HG02970 (cell line): ENCODE measurements around the gene KCNN4.
"Not testable (repeated sequence)": the region's sequence is repeated elsewhere in the genome, so short reads cannot be mapped to it uniquely, and the experiment has no call there.

ENCODE experiments used
- ATAC-seq: cut with Tn5 transposase; IDR thresholded peaks from one replicate; pipeline ENCODE4 v1.9.1; 2021; ENCODE audit warnings: mild to moderate bottlenecking, moderate library complexity, moderate number of reproducible peaks; ENCODE audit not compliant: unreplicated experiment, low FRiP score

The KCNN4 gene

DNA sequence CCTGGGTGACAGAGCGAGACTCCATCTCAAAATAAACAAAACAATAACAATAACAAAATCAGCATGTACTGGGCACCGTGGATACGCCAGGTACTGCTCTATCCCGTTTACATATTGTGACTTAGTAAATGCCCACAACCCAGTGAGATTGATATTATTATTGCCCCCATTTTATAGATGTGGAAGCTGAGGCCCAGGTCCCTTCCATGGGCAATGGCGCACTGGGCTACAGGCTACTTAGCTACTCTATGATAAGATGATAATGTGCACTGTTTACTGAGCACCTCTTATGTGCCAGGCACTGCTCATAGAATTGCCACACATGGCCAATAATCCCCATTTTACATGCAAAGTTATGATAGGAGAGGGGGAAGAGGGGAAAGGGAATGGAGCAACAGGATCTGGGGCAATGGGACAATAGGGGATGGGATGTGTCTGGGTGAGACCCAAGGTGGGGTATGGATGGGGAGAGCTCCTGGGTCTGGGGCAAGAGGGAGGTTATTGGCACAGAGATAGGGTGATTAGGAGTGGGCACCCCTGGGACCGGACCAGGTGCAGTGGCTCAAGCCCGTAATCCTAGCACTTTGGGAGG lies 5.4 kb downstream of the KCNN4 start:
- no peak for ATAC-seq

DNA sequence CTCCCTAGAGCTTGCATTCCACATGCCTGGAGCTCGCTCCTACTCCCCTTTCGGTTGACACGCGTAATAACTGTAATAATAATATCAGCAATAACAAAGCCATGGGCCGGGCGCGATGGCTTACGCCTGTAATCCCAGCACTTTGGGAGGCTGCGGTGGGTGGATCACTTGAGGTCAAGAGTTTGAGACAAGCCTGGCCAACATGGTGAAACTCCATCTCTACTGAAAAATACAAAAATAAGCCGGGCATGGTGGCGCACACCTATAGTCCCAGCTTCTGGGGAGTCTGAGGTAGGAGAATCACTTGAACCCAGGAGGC lies 5.9 kb downstream of the KCNN4 start:
- ATAC-seq = not testable (repeated sequence)

DNA sequence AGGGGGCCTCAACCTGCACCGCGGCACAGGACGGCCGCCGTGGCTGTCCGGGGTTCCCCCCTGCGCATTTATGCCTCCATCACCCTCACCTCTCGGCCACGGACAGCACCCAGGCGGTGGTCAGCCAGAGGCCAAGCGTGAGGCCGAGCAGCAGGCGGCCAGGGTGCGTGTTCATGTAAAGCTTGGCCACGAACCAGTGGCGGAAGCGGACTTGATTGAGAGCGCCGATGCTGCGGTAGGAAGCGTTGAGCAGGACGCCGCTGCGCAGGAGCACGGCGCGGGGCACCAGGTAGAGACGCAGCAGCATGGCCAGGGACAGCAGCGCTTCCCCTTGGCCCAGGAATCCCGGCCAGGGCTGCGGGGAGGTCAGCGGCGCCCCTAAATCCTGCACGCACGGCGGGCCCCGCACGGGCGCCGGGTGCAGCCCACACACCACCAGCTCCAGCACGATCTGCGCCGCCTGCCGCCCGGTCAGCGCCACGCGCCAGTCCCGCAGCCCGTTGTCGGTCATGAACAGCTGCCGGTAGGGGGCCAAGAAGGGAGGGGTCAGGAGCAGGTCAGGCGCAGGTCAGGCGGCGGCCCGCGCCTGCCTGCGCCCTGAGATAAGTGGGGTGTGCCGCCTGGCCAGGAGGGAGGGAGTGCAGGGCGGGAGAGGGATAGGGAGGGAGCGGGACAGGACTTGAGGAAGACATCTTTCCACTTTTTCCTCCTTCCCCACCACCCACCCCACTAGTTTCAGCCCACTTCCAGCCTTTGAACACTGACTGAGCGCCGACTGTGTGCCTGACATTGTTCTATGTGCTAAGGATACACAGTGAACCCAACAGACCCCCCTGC lies 6.5 kb downstream of the KCNN4 start:
- ATAC-seq = no peak

DNA sequence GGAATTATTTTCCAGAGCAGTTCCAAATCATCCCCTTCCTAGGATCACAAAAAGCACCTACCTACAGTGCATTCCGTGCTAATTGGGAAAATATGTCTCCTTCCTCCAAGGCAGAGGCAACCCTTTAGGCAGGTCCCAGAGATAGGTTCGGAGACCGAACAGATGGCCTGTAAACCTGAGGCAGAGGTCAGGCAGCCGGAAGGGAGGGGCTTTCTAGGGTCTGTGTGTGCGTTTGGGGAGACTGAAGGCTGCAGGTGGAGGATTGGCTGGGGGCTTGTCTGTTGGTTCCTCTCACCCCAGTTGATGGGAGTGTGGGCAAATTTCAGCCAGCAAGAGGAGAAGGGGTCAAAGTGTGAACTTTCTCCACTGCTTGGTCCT lies 7.1 kb downstream of the KCNN4 start:
- ATAC-seq = no peak

DNA sequence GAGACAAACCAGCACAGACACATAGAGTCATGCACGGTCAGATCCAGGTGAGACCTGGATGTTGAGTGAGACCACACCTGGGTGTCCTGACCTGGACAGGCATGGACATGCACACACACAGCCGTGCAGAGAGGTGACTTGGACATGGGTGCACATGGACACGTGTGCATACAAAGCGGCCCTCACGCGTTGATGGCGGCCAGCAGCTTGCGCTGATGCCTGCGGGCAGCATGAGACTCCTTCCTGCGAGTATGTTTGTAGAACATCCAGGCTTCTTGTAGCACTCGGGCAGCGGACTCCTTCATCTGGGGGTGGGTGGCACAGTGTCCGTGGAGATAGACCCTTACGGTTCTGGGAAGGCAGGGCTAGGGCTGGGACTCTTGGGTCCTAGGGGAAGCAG lies 11.5 kb downstream of the KCNN4 start:
- no peak for ATAC-seq

DNA sequence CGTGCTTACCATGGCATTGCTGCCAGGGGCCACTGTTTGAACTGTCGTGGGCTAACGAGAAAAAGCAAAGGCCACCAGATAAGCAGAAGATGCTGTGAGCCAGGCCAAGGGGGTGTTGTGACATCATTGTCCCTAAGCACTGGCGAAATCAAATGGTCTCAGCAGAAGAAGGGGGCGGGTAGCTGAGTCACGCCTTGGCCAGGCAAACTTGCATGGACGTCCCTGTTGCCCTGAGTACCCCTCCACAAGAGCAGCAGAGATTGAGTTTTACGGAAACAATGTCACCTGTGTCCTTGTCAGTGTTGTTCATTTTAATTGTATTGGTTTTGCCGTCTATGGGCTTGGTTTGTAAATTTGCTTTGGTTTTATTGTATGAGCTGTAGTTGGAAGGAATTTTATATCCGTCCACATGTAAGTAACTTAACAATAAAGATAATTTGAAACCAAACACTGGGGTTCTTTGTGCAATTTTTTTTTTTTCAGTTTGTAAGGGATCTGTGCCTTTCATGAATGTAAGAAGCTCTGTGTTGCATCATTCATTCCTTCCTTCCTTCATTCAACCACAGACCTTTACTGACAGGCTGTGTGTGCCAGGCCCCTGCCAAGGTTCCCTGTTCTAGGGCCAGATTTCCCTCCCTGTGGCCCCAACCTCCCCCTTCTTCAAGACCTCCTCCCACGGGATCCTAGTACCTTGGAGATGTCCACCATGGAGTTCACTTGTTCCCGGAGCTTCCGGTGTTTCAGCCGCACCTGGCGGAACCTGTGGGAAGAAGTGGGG lies 12.3 kb downstream of the KCNN4 start:
- no peak for ATAC-seq

DNA sequence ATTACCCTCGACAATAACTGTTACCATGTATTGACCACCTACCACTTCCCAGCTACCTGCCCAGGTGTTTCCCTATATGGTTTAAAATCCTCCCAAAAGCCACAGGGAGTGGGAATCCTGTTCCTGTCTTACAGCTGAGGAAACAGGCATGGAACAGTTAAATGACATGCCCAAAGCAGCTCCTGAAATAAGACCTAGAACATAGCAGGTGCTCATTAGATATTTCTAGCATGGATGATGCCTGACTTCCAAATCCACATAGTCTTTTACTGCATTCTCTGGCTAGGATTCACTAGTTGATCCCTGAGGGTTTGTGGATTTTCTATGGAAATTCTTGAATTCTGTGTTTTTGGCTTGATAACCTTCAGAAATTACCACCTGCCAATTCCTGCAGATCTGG lies 13.0 kb downstream of the KCNN4 start:
- no peak for ATAC-seq

DNA sequence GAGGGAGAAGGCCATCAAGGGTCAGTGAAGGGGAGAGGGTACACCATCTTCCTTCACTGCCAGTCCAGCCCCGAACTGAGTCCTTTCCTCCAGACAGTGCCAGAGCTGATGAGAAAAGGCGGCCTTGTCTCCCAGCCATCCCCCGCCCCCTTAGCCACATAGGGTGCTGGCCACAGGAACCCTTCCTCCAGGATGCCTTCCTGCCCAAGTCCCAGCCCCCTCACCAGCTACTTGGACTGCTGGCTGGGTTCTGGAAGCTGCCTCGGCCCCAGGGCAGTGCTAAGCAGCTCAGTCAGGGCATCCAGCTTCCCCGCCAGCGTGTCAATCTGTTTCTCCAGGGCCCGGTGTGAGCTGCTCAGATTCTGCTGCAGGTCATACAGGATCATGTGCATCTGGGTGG lies 13.5 kb downstream of the KCNN4 start:
- ATAC-seq = no peak

DNA sequence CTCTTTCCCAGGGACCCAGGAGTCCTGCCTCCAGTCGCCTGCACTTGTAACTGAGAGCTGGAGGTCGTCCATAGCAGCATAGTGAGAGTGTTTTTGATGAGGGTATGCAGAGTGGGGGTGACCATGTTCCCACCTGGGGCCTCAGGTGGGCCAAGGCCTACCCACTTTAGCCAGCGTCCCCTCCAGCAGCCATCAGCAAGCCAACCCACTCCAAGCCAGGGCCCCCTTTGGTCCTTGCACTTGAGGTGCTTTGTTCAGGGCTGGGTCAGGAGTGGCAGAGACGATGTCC lies 14.1 kb downstream of the KCNN4 start:
- ATAC-seq = no peak

DNA sequence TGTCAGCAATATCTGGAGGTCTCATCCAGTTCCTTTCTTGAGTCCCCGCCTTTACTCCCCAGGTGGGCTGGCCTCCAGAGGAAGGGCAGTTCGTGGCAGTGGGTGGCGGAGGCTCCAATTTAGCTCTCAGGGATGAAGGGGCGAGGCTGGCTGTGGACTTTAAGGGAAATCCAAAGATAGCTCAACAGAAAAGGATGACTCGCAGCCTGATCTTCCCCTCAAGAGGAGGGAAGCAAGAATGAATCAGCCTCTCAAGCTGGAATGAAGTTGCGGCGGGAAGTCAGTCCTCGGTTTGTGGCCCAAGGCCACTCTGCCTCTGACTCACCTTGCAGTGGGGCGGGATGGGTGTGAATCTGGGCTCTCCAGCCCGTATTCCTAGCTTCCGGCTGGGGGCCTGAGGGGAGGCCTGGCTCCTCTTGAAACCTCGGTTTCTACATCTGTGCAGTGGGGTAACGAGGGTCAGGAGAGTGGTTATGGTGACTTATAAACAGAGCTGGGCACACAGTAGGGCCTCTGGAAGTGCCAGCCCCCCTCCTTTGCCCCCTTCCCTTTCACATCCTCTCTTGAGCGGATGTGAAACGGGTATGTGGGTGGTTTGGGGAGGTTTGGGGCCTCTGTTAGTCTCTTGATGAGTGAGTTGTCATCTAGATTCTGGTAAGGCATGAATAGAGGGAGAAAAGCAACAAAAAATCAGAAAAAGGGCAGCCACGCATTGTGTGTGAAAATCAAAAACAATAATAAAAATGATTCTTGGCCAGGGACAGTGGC lies 15.5 kb downstream of the KCNN4 start:
- ATAC-seq = peak; percentile 56

DNA sequence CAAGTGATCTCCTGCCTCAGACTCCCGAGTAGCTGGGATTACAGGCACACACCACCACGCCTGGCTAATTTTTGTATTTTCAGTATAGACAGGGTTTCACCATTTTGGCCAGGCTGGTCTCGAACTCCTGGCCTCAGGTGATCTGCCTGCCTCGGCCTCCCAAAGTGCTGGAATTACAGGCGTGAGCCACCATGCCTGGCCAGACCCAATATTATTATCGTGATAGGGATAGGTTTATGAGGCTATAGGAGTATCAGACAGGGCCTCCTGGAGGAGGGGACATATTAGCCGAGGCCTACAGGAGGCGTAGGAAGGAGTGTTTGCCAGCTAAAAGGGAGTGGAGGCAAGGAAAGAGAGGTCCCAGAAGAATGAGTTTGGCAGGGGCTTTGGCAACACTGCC lies 16.1 kb downstream of the KCNN4 start:
- not testable (repeated sequence) for ATAC-seq

DNA sequence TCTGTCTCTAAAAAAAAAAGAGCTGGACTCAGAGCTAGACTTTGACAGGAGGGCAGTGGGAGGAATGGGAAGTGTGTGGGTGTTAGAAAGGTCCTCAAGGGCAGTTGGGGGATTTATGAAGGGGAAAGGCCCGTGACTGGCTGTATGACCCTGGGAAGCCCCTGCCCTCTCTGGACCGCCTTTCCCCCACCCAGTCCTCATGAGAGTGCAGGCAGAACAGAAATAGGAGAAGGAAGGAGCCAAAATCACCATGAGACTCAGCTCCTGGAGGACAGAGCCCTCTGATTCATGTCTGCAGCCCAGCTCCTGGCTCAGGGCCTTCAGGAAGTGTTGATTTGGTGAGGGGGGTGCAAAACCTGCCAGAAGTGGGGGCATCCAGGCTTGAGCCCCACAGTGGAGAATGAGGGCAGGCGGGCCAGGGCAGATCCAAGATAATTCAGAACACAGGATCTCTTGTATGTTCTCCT lies 17.3 kb downstream of the KCNN4 start:
- ATAC-seq = no peak

DNA sequence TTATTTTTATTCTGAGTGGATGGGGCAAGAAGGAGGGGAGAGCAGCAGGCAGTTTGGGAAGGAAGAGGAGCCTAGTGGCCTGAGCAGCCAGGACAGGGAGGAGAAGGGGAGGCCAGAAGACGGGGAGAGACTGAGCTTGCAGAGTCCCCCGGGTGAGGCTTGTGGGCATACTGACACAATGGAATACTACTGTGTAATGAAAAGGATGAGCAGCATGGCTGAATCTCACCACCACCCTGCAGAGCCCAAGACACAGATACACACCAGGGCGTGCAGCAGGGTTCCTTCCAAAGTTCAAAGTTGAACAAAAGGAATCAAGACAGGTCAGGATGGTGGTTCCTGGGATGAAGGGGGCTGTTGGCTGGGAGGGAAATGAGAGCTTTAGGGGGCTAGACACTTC lies 18.0 kb downstream of the KCNN4 start:
- no peak for ATAC-seq

DNA sequence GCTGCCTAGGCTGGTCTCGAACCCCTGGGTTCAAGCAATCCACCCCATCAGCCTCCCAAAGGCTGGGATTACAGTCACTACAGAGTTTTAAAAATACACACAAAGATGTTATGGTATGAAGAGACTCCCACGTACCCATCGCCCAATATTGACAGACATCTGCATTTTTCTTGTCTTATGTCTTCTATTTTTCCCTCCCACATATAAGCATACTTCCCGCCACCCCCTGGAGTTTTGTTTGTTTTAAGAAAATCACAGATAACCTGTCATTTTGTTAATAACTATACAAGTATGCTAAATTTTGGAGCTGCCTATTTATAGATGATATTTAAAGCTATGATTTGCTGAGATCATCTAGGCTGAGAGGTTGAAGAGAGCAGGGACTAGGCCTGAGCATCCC lies 19.8 kb downstream of the KCNN4 start:
- no peak for ATAC-seq

DNA sequence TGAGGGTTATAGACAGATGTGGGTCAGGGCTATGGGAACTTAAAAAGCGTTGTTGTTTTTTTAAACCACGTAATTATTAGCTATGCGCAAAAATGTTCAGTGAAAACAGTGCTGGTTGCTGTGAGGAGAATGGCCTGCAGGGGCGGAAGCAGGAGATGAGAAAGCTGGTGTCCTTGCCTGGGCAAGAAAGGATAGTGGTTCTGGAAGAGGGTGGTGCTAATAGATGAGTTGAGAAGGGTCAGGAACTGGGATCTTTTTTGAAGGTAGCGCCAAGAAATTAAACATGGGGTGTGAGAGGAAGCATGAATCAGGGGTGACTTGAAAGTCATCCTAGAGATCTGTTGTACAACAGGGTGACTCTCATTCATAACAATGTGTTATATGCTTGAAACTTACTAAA lies 21.3 kb downstream of the KCNN4 start:
- ATAC-seq = no peak

DNA sequence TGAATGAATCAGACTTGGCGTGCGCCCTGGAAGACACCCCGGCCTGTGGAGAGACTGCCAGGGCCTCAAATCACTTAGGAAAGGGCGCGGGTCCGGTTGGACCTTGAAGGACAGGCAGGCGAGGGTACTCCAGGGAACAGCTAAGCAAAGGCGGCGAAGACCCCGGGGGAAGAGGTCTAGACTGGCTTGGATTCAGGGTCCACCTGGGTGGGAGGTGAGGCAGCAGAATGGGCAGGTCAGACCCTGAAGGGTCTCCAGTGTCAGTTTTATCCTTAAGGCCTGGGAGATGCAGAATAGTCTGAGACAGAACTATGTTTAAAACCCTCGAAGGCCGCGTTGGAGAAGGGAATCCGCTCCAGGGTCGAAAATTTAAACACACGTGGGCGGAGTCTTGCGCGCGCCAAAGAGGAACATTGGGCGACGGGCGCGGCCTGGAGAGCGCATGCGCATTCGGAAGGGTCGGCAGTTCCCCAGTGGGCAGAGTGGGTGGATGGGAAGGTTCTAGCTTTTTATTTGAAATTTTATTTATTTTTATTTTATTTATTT lies 25.4 kb downstream of the KCNN4 start:
- ATAC-seq = peak; percentile 23

DNA sequence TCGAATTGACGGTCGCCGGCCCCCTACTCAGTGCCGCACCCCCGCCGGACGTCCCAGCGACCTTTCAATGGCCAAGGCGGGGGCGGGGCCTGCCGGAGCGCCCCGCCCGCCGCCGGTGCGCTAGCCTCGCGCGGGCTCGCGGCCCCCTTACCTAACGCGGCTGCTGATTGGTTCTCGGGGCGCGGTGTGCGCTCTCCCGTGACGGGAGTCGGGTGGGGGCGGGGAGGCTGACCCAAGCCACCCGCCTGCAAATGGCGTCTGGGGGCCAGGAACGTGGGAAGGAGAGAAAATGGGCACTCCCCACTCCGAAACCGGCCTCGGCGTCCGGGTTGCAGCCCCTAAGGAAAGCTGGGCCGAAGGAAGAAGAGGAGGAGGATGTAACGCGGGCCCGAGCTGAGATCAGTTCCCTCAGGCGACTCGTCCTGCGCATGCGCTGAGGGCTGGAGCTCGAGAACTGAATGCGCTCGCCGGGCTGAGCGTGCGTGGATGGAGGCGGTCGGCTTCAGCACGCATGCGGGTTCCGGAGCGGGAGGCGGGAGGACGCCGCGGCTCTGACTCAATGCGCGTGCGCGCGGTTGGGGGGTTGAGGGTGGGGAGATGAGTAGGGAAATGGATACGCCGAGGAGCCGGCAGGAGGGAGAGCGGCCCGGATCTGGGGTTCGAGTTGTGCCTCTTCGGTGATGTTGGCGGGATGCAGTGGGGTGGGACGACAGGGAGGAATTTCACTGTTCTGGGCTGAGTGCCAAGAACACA lies 26.1 kb downstream of the KCNN4 start, which contains the start of gene SMG9:
TSS of gene SMG9 (minus strand) at position 460 of the 753 bp plus-strand sequence. CDS start 4,221 bp downstream, outside the sequence.
- ATAC-seq = peak; percentile 68

DNA sequence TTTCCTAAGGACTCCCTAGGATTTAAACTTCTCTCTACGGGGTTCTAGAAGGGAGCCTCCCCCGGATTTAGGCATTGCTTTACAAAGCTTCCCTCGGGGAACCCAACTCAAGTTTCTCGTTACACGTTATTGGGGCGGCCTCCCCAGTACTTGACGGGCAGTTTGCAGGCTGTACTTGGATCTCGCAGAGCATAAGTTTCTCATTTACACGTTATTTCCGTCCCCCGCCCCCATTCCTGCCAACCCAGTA lies 26.6 kb downstream of the KCNN4 start:
- ATAC-seq = no peak

DNA sequence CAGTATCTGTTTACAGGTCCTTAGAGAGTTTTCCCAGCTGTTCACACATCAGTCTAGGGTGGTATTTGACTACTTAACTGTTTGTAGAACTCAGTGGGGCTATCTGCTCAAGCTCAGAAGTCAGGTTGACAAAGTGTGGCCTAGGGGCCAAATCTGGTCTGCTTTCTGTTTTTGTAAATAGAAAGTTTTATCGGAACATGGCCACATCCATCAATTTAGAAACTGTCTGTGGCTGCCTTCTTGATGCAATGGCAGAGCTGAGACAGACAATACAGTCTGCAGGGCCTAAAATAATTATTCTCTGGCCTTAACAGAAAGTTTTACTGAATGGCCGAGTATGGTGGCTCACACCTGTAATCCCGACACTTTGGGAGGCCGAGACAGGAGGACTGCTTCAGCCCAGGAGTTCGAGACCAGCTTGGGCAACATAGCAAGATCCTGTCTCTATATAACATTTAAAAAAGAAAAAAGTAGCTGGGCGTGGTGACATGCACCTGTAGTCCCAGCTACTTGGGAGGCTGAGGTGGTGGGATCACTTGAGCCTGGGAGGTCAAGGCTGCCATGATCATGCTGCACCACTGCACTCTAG lies 28.4 kb downstream of the KCNN4 start:
- no peak for ATAC-seq
